Ascending aorta (tissue), 2 donors: Measurements from ENCODE around the gene SELENOO. TPM values are rescaled to one million over a fixed set of nuclear protein-coding genes. Genes with fewer than 3 reads are reported as not detected.

Experiments
- DNase-seq, 2 donors: peaks; one replicate each; pipeline ENCODE4 v3.0.0-alpha.2; 2019; ENCODE audit warnings: low spot score in 2 of 2
- H3K27ac ChIP-seq, 2 donors: fragments of 200-600 bp; sonication (generic); one replicate each; pipeline ENCODE4 v1.5.1; 2016 to 2017; ENCODE audit warnings: mild to moderate bottlenecking in 1 of 2
- H3K27me3 ChIP-seq: fragments of 200-600 bp; sonication (generic); one replicate; pipeline ENCODE4 v1.5.1; 2017
- H3K36me3 ChIP-seq, 2 donors: fragments of 200-600 bp; sonication (generic); one replicate each; pipeline ENCODE4 v1.5.1; 2016
- H3K4me1 ChIP-seq, 2 donors: fragments of 200-600 bp; sonication (generic); one replicate each; pipeline ENCODE4 v1.5.1; 2016 to 2017; ENCODE audit warnings: mild to moderate bottlenecking in 1 of 2
- H3K4me3 ChIP-seq, 2 donors: fragments of 200-600 bp; sonication (generic); one replicate each; pipeline ENCODE4 v1.5.1; 2016 to 2017; ENCODE audit warnings: mild to moderate bottlenecking in 1 of 2
- H3K9me3 ChIP-seq, 2 donors: fragments of 200-600 bp; sonication (generic); one replicate each; pipeline ENCODE4 v1.5.1; 2016
- intact Hi-C: fragments of 100-400 bp; cut with DNase I; formaldehyde crosslinking; loops from one replicate; pipeline ENCODE4 v1.15.1; 2023
- total RNA-seq: library from RNA; depleted of rRNA; stranded (reverse); fragments of >200 nt; gene quantifications from one replicate; pipeline ENCODE4 v1.1.0, GENCODE V29; 2016
- TF ChIP-seq, protein P1 (sequence below), 3 experiments: fragments of 200-600 bp in 2 of 3; fragments of 450-650 bp in 1 of 3; sonication (generic) in 2 of 3; IDR thresholded peaks; one replicate each; pipeline ENCODE4 v1.5.1; 2016 to 2019; ENCODE audit warnings: antibody characterized with exemption in 3 of 3, mild to moderate bottlenecking in 1 of 3, moderate library complexity in 1 of 3

Gene SELENOO
- total RNA-seq, 1 donor from 2014 or later = 41.7 TPM

DNA sequence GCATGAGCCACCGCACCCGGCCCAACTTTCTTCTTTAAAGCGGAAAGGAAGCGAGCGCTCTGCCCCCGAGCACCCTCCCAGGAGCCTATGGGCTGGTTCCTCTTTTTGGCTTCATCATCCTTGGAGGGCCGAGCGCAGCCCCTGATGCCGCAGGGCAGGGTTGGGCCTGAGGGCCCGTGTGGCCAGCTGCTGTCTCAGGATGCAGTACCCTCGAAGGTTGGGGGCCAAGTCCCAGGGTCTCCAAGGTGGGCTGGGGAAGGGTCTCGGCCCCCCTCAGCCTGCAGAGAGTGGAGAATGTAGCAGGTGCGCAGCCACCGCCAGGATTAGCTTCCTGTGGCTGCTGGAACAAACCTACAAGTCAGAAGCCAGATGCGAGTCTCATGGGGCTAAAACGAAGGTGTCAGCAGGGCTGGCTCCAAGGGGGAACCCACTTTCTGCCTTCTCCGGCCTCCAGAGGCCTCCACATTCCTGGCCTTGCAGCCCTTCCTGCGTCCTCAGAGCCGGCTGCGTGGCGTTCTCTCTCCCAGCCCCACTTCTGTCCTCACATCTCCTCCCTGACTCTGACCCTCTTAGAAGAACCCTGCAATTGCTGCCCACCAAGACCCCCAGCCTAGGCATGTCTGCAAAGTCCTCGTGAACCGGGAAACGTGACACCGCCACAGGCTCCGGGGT is 27.4 kb upstream of the SELENOO start:
- Histone ChIP-seq H3K36me3 (no peaks in the 10 kb centered on the region), H3K4me1 (peaks cover 4 to 5% of the 10 kb centered on the region in 2 donors), H3K27ac (no peak overlapping the region), H3K9me3 (no peaks in the 10 kb centered on the region), H3K27me3 (no peaks in the 10 kb centered on the region), H3K4me3 (no peak overlapping the region)
- TF ChIP-seq, protein P1, sequence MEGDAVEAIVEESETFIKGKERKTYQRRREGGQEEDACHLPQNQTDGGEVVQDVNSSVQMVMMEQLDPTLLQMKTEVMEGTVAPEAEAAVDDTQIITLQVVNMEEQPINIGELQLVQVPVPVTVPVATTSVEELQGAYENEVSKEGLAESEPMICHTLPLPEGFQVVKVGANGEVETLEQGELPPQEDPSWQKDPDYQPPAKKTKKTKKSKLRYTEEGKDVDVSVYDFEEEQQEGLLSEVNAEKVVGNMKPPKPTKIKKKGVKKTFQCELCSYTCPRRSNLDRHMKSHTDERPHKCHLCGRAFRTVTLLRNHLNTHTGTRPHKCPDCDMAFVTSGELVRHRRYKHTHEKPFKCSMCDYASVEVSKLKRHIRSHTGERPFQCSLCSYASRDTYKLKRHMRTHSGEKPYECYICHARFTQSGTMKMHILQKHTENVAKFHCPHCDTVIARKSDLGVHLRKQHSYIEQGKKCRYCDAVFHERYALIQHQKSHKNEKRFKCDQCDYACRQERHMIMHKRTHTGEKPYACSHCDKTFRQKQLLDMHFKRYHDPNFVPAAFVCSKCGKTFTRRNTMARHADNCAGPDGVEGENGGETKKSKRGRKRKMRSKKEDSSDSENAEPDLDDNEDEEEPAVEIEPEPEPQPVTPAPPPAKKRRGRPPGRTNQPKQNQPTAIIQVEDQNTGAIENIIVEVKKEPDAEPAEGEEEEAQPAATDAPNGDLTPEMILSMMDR (IDR thresholded peaks at IDR 0.05) = no peak
- intact Hi-C loops = no loop called here
- no peak for DNase-seq

GRCh38 chr22:50173983-50174355 is 26.8 kb upstream of the SELENOO start:
- Histone ChIP-seq H3K27me3 (no peaks in the 10 kb centered on the region), H3K4me3 (no peak overlapping the region), H3K36me3 (no peaks in the 10 kb centered on the region), H3K9me3 (no peaks in the 10 kb centered on the region), H3K27ac (no peak overlapping the region), H3K4me1 (peaks cover 4 to 5% of the 10 kb centered on the region in 2 donors)
- TF ChIP-seq, protein P1 (IDR thresholded peaks at IDR 0.05) = no peak
- intact Hi-C loops = no loop called here
- DNase-seq = no peak

GRCh38 chr22:50174382-50175190 is 26.2 kb upstream of the SELENOO start:
- no peak for DNase-seq
- intact Hi-C loops = no loop called here
- no peaks in the 10 kb centered on the region for H3K9me3 ChIP-seq
- no peaks in the 10 kb centered on the region for H3K27me3 ChIP-seq
- H3K27ac ChIP-seq = no peak overlapping the region
- H3K36me3 ChIP-seq = no peaks in the 10 kb centered on the region
- no peak overlapping the region for H3K4me3 ChIP-seq
- peaks cover 1 to 4% of the 10 kb centered on the region in 2 donors for H3K4me1 ChIP-seq
- TF ChIP-seq, protein P1 (IDR thresholded peaks at IDR 0.05) = no peak

GRCh38 chr22:50175191-50175461 is 25.7 kb upstream of the SELENOO start:
- H3K36me3 ChIP-seq = no peaks in the 10 kb centered on the region
- intact Hi-C loops = no loop called here
- H3K4me3 ChIP-seq = no peak overlapping the region
- no peaks in the 10 kb centered on the region for H3K27me3 ChIP-seq
- H3K27ac ChIP-seq = no peak overlapping the region
- no peaks in the 10 kb centered on the region for H3K4me1 ChIP-seq
- TF ChIP-seq, protein P1 (IDR thresholded peaks at IDR 0.05) = no peak
- H3K9me3 ChIP-seq = no peaks in the 10 kb centered on the region
- no peak for DNase-seq

DNA sequence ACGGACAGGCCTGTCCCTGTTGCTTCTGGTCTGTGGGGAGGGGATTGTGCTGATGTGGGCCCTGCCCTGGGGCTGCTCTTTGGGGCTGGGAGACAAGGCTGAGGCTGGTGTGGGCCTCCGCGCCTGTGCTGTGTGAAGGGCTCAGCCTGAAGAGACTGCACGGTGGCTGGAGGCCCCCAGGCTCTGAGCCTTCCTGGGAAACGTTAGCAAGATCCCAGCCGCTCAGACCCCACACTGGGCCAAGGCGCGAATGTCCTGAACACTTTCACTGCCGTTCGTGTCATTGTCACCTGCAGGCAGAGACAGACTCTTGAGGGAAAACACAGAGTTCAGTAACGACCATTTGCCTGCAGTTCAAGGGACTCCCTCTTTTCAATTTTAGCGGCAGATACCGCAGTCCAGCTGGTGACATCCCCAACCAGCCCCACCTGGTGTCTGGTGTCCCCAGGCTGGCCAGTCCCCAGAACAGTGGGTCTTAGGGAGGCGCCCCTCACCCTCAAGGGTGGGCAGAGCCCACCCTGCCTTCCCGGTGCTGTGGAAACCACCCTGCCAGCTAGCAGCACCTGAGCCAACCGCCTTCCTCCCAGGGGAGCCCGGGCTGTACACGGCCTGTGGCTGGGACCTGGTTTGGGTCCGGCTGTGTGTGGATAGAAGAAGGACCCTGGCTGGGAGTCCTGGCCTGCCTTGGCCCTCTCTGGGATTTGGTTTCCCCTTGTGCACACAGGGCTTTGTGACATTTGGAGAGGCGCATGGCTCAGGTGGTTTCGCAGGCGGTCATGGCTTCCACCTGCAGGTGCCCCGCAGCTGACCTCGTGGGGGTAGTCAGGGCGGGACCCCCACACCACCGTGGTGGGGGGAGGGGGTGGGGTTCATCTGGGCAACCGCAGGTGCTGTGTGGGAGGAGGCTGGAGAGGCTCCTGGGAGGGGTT is 24.6 kb upstream of the SELENOO start:
- TF ChIP-seq, protein P1 (IDR thresholded peaks at IDR 0.05) = no peak
- no peaks in the 10 kb centered on the region for H3K9me3 ChIP-seq
- DNase-seq = no peak
- no peaks in the 10 kb centered on the region for H3K36me3 ChIP-seq
- H3K27ac ChIP-seq = no peak overlapping the region
- no peaks in the 10 kb centered on the region for H3K4me1 ChIP-seq
- no peak overlapping the region for H3K4me3 ChIP-seq
- intact Hi-C loops = no loop called here
- no peaks in the 10 kb centered on the region for H3K27me3 ChIP-seq
